Fibroblast of villous mesenchyme (primary cell): ENCODE measurements around the gene DLEC1. TPM values are rescaled to one million over a fixed set of nuclear protein-coding genes. Genes with fewer than 3 reads are reported as not detected.
A peak's percentile ranks its signal among the peaks of the same experiment; 100 is the strongest.

Experiments
- DNase-seq: peaks from one replicate; pipeline ENCODE4 v3.0.0-alpha.2; 2010; ENCODE audit warnings: low read depth
- H3K4me3 ChIP-seq: 2 replicates; pipeline ENCODE4 v1.5.1; 2011; ENCODE audit warnings: low read depth, mild to moderate bottlenecking, low read length
- CTCF ChIP-seq: IDR thresholded peaks from 2 replicates; pipeline ENCODE4 v1.5.1; 2012; ENCODE audit warnings: low read depth, mild to moderate bottlenecking, low read length; ENCODE audit not compliant: insufficient read depth
- total RNA-seq: library from RNA; depleted of rRNA; stranded (reverse); fragments of >200 nt; gene quantifications from 2 replicates; pipeline ENCODE4 v1.2.3, GENCODE V29; 2012

The DLEC1 gene
- total RNA-seq, 1 donor, result under 0.01 TPM

GRCh38 chr3:38001456-38002081 is 37.4 kb upstream of the DLEC1 start:
- peak; percentile 3 for TF ChIP-seq CTCF
- DNase-seq, result no peak
- no peak overlapping the region for H3K4me3 ChIP-seq

DNA sequence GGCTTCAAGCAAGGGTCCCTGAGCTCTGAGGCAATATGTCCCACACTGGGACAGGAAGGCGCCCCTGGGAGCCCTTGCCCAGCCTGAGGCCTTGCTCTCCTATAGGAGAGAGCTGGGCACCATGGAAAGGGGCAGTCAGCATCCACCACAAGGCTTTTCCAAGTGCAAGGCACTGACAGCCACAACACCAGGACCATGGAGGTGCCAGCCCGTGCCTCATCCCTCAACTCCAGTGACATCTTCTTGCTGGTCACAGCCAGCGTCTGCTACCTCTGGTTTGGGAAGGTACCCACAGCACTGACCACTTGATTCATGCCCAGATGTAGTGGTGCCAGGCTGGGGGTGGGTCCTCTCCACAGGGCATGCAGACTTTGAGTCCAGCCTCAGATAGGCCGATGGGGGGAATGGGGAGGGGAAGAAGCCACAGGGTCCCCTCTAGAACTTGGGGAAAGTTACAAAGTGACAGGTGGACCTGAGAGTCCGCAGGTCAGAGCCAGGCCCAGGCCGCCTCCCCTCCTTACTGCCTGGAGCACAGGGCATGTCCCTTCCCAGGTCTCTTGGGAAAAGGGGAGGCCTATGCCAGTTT is 36.6 kb upstream of the DLEC1 start:
- no peak for TF ChIP-seq CTCF
- DNase-seq, result no peak

DNA sequence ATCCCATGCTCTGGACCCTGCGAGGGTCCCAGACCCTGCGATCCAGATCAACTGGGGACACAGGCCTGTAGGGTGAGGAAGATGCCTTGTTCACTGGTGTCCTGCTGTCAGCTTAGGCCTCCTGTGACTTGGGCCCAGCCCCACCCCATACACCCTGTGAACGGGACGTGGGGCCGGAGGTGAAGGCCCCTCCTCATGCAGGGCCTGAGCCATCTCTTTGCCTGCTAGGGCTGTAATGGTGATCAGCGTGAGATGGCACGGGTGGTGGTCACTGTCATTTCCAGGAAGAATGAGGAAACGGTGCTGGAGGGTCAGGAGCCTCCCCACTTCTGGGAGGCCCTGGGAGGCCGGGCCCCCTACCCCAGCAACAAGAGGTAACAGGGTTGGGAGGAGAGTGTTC is 36.1 kb upstream of the DLEC1 start:
- no peak for DNase-seq
- no peak overlapping the region for H3K4me3 ChIP-seq
- TF ChIP-seq CTCF, result no peak

More for the DNA sequence above, 36.6 kb upstream of the DLEC1 start:
- H3K4me3 ChIP-seq, result no peak overlapping the region

DNA sequence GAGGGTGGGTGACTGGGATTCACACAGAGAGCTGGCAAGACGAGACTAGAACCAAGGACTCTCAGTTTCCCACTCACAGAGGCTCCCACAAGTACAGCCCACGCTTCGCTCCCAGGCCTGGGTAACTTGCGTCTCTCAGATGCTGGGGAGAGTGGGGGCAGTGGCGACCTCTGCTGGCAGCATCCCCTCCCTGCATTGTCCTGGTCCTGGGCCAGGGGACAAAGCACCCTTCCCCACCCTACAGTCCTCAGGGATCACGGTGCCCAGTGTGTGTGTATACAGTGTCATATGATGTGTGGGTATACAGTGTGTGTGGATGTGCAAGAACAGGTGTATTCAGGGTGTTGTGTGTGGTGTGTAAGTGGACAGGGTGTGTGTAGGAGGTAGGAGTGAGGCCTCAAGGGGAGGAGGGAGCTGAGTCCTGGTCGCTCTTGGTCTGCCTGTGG is 35.6 kb upstream of the DLEC1 start:
- TF ChIP-seq CTCF, result peak; percentile 89
- peak; percentile 44 for DNase-seq
- H3K4me3 ChIP-seq, result no peak overlapping the region

GRCh38 chr3:38003817-38004414 is 35.1 kb upstream of the DLEC1 start:
- DNase-seq, result no peak
- TF ChIP-seq CTCF, result no peak
- H3K4me3 ChIP-seq, result no peak overlapping the region

- DNase-seq, result peak; percentile 51
- peak; percentile 72 for TF ChIP-seq CTCF
- no peak overlapping the region for H3K4me3 ChIP-seq
These were observed 34.5 kb upstream of the DLEC1 start for GRCh38 chr3:38004415-38005075.
